Stimulated activated CD4-positive, alpha-beta T cell treated with anti-CD3 and anti-CD28 coated beads, Interleukin-12 subunit alpha, Interleukin-12 subunit beta, amount 100 ng/mL, for 4 hours (primary cell): ENCODE measurements around the gene GPR183.

Experiments used
- DNase-seq: peaks from one replicate; pipeline ENCODE4 v3.0.0-alpha.2; 2020

Gene GPR183

GRCh38 chr13:99290894-99291293, 16.3 kb downstream of the GPR183 start:
- no peak for DNase-seq

- DNase-seq, result no peak
These were observed 17.4 kb downstream of the GPR183 start for GRCh38 chr13:99289674-99290337.

GRCh38 chr13:99289271-99289670, 17.9 kb downstream of the GPR183 start:
- DNase-seq, result no peak

GRCh38 chr13:99288089-99288488, 19.1 kb downstream of the GPR183 start:
- DNase-seq, result no peak

GRCh38 chr13:99287551-99287950, 19.6 kb downstream of the GPR183 start:
- DNase-seq, result no peak

GRCh38 chr13:99285432-99286182, 21.6 kb downstream of the GPR183 start:
- no peak for DNase-seq

- no peak for DNase-seq
These were observed 24.7 kb downstream of the GPR183 start for GRCh38 chr13:99282264-99283231.

GRCh38 chr13:99281811-99282263, 25.4 kb downstream of the GPR183 start:
- DNase-seq, result no peak

- no peak for DNase-seq
These were observed 27.0 kb downstream of the GPR183 start for GRCh38 chr13:99280166-99280565.

- DNase-seq, result no peak
These were observed 27.6 kb downstream of the GPR183 start for GRCh38 chr13:99279637-99280036.

GRCh38 chr13:99278843-99279242, 28.4 kb downstream of the GPR183 start:
- DNase-seq, result no peak

GRCh38 chr13:99278200-99278599, 29.0 kb downstream of the GPR183 start:
- DNase-seq, result no peak

- DNase-seq, result no peak
These were observed 29.6 kb downstream of the GPR183 start for GRCh38 chr13:99277629-99278028.

- no peak for DNase-seq
These were observed 30.5 kb downstream of the GPR183 start for GRCh38 chr13:99276706-99277105.

- DNase-seq, result no peak
These were observed 32.1 kb downstream of the GPR183 start for GRCh38 chr13:99275093-99275469.

- DNase-seq, result no peak
These were observed 34.1 kb downstream of the GPR183 start for GRCh38 chr13:99273128-99273527.

- no peak for DNase-seq
These were observed 34.7 kb downstream of the GPR183 start for GRCh38 chr13:99272481-99272880.

- no peak for DNase-seq
These were observed 36.0 kb downstream of the GPR183 start for GRCh38 chr13:99271249-99271648.

GRCh38 chr13:99270518-99270917, 36.7 kb downstream of the GPR183 start:
- DNase-seq, result no peak

- no peak for DNase-seq
These were observed 37.5 kb downstream of the GPR183 start for GRCh38 chr13:99269627-99270241.

GRCh38 chr13:99268822-99269221, 38.4 kb downstream of the GPR183 start:
- no peak for DNase-seq

GRCh38 chr13:99267927-99268326, 39.3 kb downstream of the GPR183 start:
- no peak for DNase-seq

GRCh38 chr13:99266827-99267226, 40.4 kb downstream of the GPR183 start:
- DNase-seq, result no peak
